ENCODE measurements around the gene KCNMA1.
"Not testable (repeated sequence)": the region's sequence is repeated elsewhere in the genome, so short reads cannot be mapped to it uniquely, and the experiment has no call there.

Gene KCNMA1

DNA sequence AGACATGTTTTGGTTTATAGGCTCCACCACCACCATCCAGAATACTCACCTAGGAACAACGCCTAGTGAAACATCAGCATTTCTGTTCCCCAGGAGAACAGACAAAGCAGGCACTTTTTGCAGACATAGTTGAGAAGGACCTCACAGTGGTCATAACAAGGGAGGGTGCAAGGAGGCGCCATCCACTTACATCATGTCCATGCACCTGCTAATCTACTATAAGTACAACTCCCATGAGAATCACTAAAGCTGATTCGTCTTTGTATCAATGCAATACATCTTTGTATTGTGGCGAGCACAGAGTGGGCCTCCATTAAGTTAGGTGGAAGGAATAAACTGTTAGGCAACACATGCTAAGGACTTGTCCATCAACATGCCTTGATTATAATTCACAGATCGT is 207.1 kb downstream of the KCNMA1 start:
- in situ Hi-C loops (cut with MboI; ENCODE audit: low sequenced_read_pairs) = no loop called here

DNA sequence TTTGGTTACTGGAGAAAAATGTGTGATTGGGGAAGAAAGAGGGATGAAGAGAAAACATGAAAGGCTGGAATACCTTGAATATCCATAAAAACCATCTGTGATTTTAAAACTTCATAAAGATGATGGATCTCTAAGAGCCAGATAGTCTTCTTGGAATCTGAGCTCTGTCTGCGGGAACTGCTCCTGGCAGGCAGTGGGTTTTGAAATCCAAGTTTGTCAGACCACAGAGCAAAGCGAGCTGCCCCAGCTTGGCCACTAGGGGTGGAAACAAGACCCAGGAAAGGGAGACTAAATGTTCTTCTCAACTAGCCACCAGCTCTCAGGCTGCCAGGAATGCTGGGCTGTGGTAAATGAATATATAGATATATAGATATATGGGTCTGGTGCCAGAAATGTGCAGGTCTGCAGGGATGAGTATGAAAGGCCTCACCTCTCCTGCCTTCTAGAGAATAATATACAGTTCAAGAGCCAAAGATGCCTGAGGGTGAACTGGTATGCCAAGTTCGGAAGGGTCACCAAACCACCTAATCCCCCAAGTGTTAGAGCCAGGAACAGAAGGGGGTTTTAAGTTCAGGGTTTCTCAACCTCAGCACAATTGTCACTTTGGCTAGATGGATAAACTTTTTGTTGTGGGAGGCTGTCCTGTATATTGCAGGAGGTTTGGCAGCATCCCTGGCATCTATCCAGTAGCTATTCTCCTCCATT is 208.8 kb downstream of the KCNMA1 start:
- in situ Hi-C loops (cut with MboI; ENCODE audit: low sequenced_read_pairs) = no loop called here

DNA sequence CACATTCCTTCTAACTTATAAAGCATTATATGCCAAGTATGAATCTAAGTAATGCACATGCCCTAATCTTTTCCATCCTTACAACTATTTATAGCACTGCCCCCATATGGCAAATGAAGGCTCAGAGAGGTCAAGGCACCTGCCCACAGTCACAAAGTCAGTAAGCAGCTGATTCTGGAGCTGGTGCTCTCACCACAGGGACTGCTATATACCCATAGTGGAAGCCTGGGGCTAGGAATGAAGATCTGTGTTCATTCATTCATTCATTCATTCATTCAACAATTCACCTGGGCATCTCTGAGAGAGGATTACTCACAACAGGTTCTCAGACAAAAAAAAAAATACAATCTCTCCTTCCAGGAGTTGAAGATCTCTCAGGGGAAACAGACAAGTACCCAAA is 213.4 kb downstream of the KCNMA1 start:
- in situ Hi-C loops (cut with MboI; ENCODE audit: low sequenced_read_pairs) = no loop called here

DNA sequence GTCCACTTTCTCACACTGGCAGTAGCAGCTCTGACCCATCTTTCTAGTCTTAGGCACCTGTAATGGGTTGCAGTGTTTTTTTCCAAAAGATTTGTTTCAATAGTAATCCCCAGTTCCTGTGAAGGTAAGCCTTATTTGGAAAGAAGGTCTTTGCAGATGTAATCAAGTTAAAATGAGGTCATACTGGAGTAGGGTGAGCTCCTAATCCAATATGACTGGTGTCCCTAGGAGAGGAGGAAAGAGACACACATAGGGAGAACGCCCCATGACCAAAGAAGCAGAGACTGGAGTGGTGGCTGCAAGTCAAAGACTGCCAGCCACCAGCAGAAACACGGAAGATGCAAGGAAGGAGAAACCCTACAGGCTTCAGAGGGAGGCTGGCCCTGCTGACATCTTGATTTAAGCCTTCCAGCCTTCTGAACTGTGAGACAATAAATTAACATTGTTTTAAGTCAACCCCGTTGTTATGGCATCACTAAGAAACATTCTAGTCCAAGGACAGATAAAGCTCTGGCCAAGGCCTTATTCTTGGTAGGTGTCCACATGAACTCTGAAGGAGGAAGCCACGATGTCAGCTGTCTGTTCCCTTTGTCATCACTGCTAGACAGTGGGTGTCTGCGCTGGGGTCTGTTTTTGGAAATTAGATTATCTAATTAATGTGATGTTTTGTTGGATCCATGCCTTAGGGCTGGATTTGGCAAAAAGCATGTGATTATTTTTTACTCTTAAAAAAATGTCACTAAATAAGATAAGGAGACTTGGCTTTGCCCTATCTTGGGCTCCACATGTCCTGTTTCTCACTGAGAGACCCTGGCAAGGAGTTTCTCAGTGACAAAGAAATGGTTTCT is 214.9 kb downstream of the KCNMA1 start:
- in situ Hi-C loops (cut with MboI; ENCODE audit: low sequenced_read_pairs) = no loop called here

DNA sequence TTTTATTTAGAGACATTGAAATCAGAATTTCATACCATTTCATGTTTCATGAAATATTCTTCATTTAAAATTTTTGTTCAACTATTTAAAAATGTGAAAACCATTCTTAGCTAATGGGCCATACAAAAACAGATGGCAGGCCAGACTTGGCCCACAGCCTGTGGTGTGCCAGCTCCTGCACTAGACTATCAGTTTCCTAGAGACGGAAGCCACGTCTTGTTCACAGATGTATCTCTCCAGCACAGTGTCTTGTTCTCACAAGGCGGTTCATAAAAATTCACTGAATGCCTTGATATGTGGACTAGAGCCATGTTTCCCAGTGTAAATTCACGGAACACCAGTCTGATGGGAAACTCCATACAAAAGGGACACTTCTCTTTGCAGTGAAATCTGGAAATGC is 216.0 kb downstream of the KCNMA1 start:
- in situ Hi-C loops (cut with MboI; ENCODE audit: low sequenced_read_pairs) = no loop called here

DNA sequence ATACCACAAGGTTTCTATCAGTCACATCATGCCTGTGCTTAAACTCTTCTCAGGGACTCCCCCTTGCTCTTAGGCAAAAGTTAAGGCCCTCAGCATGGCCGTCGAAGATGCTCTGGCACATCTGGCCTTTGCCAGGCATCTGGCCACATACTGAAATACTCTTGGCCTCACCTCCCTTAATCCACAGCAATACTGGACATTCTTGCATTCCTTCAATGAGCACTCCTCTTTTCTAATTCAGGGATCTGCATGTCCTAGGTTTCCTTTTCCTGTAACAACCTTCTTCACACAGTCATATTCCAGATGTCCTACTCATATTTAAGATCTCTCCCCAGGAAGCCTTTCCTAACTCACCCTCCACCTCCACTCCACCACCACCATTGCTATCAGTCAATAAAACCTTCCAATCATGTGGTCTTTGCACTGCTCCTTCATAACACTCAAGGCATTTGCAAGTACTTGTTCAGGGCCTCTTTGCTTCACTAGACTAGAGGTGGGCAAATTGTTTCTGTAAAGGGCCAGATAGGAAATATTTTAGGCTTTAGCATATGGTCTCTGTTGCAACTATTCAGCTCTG is 216.6 kb downstream of the KCNMA1 start:
- in situ Hi-C loops (cut with MboI; ENCODE audit: low sequenced_read_pairs) = no loop called here

DNA sequence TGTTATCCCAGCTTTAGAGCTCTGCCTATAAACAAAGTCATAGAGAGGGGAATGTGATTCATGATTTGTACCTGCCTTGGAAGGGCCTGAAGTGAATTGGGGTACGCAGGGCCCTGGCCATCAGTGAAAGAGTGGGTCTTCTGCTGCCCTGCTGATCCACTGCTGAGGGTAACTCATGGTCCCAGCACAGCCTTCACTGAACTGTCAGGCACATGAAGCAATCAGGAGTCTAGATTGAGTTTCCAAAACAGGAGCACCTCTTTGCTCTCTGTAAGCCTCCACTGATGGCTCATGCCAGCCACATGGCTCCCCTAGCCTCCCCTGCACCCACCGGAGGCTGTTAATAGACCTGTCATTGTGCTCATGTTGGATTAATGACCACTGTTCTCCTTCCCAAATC is 217.6 kb downstream of the KCNMA1 start:
- in situ Hi-C loops (cut with MboI; ENCODE audit: low sequenced_read_pairs) = no loop called here

DNA sequence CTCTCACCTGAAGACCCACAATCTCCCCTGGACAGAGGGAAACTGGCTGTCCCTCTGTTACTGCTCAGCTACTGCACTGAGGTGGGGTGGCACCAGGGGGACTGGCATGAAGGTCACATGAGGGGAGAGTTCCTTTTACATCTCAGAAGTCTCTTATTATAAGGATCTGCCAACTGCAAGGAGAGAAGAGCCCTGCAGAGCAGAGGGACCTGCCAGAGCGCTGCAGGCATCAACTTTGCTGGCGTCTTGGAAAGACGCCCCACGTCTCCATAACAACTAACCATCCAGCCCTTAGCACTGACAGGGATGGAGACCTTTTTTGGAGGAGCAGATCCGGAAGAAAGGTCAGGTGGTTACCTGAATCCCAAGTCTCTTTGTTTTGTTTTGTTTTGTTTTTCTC is 218.6 kb downstream of the KCNMA1 start:
- in situ Hi-C loops (cut with MboI; ENCODE audit: low sequenced_read_pairs) = no loop called here

DNA sequence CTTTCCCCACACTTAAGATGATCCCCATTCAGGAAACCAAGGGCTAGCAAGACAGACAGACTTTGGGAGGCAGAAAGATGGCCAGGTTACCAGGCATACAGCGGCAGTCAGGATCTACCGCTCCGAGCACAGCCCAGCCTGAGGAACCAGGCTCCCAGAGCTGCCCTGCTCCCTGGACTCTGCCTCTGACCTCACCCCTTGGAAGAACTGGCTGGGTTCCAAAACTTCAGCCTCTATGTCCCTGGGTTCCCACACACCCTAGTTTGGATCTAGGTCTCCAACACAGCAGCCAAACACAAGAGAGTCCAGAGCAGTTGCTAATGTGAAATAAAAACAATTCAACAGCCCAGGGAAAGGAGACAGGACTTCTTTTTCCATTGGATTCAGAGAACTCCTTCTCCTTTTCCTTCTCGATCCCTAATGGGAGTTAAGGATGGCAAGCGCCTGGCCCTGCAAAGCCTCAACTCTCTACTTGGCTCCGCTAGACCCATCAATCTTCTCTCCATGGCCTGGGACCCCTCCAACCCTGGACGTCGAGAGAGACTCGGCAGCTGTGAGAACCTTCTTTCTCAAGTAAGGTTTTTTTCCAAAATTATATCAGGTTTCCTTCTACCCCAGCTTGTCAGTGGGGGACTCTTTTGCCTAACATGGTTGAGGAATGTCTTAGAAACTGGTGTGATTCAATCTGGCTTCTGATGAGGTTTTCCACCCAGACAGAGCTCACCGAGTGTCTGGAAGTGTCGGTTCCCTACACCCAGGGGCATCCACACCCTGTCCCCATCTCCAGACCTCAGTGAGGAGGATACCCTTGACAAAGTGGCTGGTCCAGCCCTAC is 219.6 kb downstream of the KCNMA1 start:
- in situ Hi-C loops (cut with MboI; ENCODE audit: low sequenced_read_pairs) = no loop called here

DNA sequence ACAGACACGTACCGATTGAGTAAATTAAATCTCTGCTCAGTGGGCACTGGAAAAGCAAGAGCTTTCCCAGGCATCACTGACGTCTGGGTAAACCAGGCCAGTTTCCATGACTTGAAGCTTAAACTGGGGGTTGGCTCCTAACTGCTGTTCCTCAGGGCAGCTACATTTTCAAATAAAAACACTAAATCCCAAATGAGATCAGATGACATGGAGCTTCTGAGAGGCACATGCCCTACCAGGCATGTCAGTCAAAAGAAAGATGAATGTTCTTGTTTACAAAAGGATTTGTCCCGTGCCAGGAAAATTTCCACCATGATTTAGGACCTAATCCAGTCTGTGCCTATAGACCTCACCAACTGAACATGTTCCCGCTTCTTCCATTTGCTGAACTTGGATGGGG is 220.2 kb downstream of the KCNMA1 start:
- in situ Hi-C loops (cut with MboI; ENCODE audit: low sequenced_read_pairs) = no loop called here

DNA sequence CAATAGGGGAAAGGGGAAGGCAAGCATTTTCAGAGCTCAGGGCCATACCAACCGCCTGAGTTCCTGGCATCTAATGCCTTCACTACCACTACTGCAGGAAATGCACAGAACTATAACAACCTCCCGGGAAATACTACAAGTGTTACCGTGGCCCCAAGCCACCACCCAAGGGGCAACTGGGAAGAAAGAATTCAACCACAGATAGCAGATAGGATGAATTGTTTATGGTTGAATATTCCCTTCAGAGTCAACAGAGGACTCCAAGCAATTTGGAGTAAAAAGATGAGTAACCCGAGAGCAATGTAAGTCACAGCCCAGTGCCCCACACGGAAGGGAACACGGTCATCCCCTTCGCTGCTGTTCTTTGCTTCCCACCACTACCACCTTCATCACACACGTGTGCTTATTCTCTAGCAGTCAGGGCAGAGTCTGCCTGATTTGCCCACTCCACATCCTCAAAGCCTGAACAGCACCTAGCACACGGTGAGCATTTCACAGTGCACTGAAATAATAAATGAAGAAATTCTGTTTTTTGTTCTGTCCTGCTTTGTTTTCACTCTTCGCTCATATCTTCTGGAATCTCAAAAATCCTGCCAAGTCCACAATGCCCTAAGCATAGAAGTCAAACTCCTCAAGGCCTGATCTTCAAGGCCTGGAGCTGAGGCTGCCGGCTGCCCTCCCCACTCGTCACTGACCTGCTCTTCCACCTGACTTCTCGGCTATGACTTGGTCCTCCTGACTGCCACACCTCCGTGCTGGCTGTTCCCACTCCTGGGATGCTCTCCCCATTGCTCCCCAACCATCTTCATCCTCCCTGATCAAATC is 221.1 kb downstream of the KCNMA1 start:
- in situ Hi-C loops (cut with MboI; ENCODE audit: low sequenced_read_pairs) = no loop called here

DNA sequence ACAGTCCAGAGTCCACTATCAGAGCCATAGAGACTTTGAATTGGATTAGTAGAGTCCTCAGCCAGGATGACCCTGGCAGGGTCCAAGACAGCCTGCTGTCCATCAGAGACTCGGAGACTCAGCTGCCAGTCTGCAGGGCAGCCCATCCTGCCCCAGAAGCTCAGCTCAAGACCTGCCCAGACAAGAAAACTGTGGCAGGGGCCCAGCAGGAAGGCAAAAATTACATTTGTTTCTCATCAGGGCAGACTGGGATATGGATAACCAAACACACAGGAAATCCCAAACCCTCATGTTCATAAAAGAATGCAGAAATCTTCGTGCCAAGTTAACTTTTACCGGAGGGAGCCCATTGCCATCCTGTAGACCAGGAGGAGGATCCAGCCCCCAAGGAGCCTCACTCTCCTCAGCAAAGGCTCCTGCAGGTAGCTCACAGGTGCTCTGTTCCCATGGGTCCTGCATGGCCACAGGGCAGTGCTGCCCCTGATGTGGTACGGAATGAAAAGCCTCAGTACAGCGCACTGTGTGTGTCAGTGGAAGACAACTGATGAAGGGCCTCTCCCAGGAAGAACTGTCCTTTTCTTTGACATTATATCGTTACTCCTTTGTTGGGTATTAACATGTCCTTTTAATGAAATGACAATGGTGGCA is 222.2 kb downstream of the KCNMA1 start:
- in situ Hi-C loops (cut with MboI; ENCODE audit: low sequenced_read_pairs) = no loop called here

DNA sequence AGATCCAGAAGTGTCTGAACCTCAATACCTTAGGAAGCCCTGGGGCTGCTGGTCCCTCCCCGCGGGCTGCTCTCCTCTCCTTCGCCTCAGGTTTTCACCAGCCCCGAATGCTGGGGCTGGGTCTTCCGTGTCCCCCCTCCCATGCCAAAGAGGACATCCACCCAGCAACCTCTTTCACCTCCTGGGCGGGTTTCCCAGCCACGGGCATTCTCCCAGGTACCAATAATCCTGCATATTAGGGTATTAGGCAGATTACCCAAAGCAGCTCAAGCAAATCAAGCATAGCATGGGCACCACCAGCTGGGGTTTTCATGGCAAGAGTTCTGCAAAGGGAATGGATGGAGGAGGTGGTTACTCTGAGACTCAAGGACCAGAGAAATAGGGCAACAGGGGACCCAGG is 224.4 kb downstream of the KCNMA1 start:
- in situ Hi-C loops (cut with MboI; ENCODE audit: low sequenced_read_pairs) = no loop called here

DNA sequence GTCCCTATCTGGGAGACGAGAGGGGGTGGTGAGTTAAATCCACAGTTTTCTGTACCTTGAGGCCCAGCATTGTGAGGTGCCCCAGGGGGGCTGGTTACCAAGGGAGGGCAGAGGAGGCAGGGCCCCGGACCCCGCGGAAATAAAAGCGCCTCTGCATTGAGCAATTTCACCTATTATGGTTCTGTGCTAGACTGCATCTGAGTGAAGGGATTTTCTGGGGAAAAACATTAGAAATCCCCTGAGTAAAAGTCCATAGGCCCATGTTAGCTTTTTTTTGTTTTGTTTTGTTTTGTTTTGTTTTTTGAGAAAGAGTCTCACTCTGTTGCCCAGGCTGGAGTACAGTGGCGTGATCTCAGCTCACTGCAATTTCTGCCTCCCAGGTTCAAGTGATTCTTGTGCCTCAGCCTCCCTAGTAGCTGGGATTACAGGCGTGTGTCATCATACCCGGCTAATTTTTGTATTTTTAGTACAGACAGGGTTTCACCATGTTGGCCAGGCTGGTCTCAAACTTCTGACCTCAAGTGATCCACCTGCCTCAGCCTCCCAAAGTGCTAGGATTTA is 225.0 kb downstream of the KCNMA1 start:
- in situ Hi-C loops (cut with MboI; ENCODE audit: low sequenced_read_pairs) = not testable (repeated sequence)

DNA sequence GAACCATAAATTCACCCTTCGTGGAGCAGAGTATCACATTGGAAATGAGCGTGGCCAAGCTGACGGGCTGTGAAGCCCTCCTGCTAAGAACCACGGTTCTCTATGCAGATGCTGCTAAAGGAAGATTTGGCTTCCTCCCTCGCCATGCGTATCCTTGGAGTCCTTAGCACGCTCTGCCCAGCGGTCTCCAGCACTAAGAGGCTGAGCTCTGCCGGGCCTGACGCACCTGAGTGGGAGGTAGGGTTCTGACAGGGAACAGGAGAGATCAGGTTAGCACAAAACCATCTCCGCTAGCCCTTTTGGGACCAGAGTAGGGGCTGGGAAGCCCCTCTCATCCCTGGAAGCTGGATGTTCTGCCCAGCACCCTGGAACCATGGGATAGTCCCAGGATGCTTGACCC is 225.8 kb downstream of the KCNMA1 start:
- in situ Hi-C loops (cut with MboI; ENCODE audit: low sequenced_read_pairs) = no loop called here

DNA sequence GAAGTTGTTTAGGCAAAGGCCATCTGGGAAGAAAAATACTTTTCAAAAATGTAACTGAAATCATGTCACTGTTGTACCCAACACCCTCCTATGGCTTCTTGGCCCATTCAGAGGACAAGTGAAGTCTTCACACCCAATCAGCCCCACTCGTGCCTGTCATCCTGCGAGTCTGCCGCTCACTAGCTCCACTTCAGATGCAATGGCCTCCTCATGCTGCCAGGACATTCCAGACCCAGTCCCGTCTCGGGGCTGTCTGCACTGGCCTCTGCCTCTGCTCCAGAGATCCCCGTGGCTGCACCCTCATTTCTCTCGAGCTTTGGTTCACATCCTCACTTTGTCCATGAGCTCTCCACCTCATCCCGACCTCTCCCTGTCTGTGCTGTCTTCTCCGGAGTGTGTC is 227.1 kb downstream of the KCNMA1 start:
- in situ Hi-C loops (cut with MboI; ENCODE audit: low sequenced_read_pairs) = no loop called here

DNA sequence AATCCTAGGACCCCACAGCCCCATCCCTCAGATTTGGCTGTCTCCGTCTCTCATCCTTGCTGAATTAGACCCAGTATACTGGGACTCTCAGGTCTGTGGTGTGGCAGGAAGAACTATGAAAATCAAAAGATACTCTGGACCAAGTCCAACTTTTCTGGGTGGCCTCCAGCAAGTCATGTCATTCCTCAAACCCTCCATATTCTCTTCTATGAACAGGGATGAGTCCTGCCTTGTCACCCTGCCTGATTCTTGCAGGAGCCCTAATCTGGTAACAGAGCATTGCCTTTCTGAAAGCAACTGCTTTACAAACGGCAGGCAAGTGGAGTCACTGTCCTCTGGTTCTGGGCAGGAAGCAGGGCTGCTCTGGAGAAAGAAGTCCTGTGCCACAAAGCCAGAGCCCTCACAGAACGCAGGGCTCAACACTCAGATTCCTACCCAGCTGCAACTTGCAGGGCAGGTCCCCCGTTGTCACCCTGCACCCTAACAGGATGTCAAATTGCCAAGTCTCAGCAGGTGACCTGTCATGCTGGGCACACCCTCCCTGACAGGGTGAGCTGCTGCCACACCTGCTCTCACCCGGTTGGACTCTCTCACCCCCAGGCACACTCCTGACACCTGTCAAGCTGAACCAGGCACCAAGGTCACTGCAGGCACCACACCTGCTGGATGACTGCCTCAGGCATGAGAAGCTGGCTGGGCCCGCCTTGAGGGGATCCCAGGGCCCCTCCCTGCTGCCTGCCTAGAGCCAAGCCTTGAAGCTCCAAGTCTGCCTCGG is 227.7 kb downstream of the KCNMA1 start:
- in situ Hi-C loops (cut with MboI; ENCODE audit: low sequenced_read_pairs) = no loop called here

DNA sequence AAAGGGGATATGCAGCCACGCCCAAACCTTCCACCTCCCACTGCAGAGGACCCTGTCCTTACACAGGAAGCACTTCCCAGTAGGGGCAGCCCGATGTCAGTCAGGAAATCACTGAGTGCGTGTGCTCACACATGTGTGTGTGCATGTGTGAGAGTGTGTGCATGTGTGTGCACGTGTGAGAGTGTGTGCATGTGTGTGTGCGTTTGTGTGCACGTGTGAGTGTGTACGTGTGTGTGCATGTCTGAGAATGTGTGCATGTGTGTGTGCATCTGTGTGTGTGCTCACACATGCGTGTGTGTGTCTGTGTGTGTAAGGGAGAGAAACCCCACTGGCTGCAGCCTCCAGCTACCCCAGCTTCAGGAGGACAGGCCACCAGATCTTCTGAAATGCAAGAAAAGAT is 229.3 kb downstream of the KCNMA1 start:
- in situ Hi-C loops (cut with MboI; ENCODE audit: low sequenced_read_pairs) = no loop called here

Measured in HL-60/S4 treated with retinoic acid at 250 ng/mL for 4 days and 3 days (cell line).